ENCODE results near the gene GPR31. TPM values are rescaled to one million over a fixed set of nuclear protein-coding genes. Genes with fewer than 3 reads are reported as not detected.

The GPR31 gene
- polyA plus RNA-seq, 1 donor from 2014 or later: not detected

- H3K9me2 ChIP-seq (ENCODE audit: insufficient read depth, low read length): no peaks in the 10 kb centered on the region
- H4K20me1 ChIP-seq (ENCODE audit: insufficient read depth): no peaks in the 10 kb centered on the region
- TF ChIP-seq EP300 (conservative IDR thresholded peaks at IDR 0.05; ENCODE audit: poor library complexity, severe bottlenecking) (no peak), EZH2 (IDR thresholded peaks at IDR 0.05; ENCODE audit: borderline replicate concordance, insufficient read depth, low read length, poor library complexity, severe bottlenecking) (no peak), TAF1 (IDR thresholded peaks at IDR 0.05; ENCODE audit: low read depth) (no peak), MXI1 (conservative IDR thresholded peaks at IDR 0.05; ENCODE audit: poor library complexity, severe bottlenecking) (no peak)
- no peaks in the 10 kb centered on the region for H3K79me2 ChIP-seq (replicated peaks; ENCODE audit: insufficient read depth, low read length)
- H3K9me3 ChIP-seq (ENCODE audit: low read length): no peaks in the 10 kb centered on the region
- H3F3A ChIP-seq (ENCODE audit: insufficient read depth, low read length, poor library complexity, severe bottlenecking): no peaks in the 10 kb centered on the region
- H3K4me3 ChIP-seq (ENCODE audit: low read length): no peak overlapping the region
- no peaks in the 10 kb centered on the region for H3K27me3 ChIP-seq (ENCODE audit: insufficient read depth, low read depth, low read length)
- no peak overlapping the region for H3K9ac ChIP-seq (ENCODE audit: low read length)
- H2AFZ ChIP-seq (ENCODE audit: low read depth, low read length): no peak overlapping the region
- H3K27ac ChIP-seq (ENCODE audit: low read length): no peak overlapping the region
- no peak overlapping the region for H3K4me2 ChIP-seq (ENCODE audit: low read length)
- no peaks in the 10 kb centered on the region for H3K36me3 ChIP-seq (ENCODE audit: insufficient read depth, low read length)
Observed at GRCh38 chr6:167118006-167118405, 39.8 kb downstream of the GPR31 start.

GRCh38 chr6:167116838-167117228 is 40.9 kb downstream of the GPR31 start:
- H3K79me2 ChIP-seq (replicated peaks; ENCODE audit: insufficient read depth, low read length): no peaks in the 10 kb centered on the region

More at GRCh38 chr6:167116838-167117228, 40.9 kb downstream of the GPR31 start:
- H3K9me2 ChIP-seq (ENCODE audit: insufficient read depth, low read length): no peaks in the 10 kb centered on the region
- TF ChIP-seq POLR2AphosphoS5 (IDR thresholded peaks at IDR 0.05) (no peak), REST (IDR thresholded peaks at IDR 0.05; ENCODE audit: borderline replicate concordance) (no peak), TAF1 (IDR thresholded peaks at IDR 0.05; ENCODE audit: low read depth) (no peak), EP300 (conservative IDR thresholded peaks at IDR 0.05; ENCODE audit: poor library complexity, severe bottlenecking) (no peak), SMC3 (conservative IDR thresholded peaks at IDR 0.05; ENCODE audit: poor library complexity) (no peak), MXI1 (conservative IDR thresholded peaks at IDR 0.05; ENCODE audit: poor library complexity, severe bottlenecking) (no peak), RAD21 (conservative IDR thresholded peaks at IDR 0.05) (no peak), CTCF (IDR thresholded peaks at IDR 0.05; ENCODE audit: poor library complexity, severe bottlenecking) (no peak), EZH2 (IDR thresholded peaks at IDR 0.05; ENCODE audit: borderline replicate concordance, insufficient read depth, low read length, poor library complexity, severe bottlenecking) (no peak)
- H2AFZ ChIP-seq (ENCODE audit: low read depth, low read length): no peak overlapping the region
- no peak overlapping the region for H3K4me3 ChIP-seq (ENCODE audit: low read length)
- H3F3A ChIP-seq (ENCODE audit: insufficient read depth, low read length, poor library complexity, severe bottlenecking): no peaks in the 10 kb centered on the region
- no peak overlapping the region for H3K4me2 ChIP-seq (ENCODE audit: low read length)
- no peaks in the 10 kb centered on the region for H4K20me1 ChIP-seq (ENCODE audit: insufficient read depth)
- H3K9me3 ChIP-seq (ENCODE audit: low read length): no peaks in the 10 kb centered on the region
- H3K27ac ChIP-seq (ENCODE audit: low read length): no peak overlapping the region
- no peaks in the 10 kb centered on the region for H3K27me3 ChIP-seq (ENCODE audit: insufficient read depth, low read depth, low read length)
- no peak overlapping the region for H3K9ac ChIP-seq (ENCODE audit: low read length)
- H3K36me3 ChIP-seq (ENCODE audit: insufficient read depth, low read length): no peaks in the 10 kb centered on the region
